ENCODE results near the gene PPARG. TPM values are rescaled to one million over a fixed set of nuclear protein-coding genes. Genes with fewer than 3 reads are reported as not detected.
"Not testable (repeated sequence)": the region's sequence is repeated elsewhere in the genome, so short reads cannot be mapped to it uniquely, and the experiment has no call there.

Gene PPARG
- total RNA-seq, 1 experiment from 2014 or later: not detected

GRCh38 chr3:12372741-12373280 lies 83.9 kb downstream of the PPARG start:
- Histone ChIP-seq H3K27me3 (ENCODE audit: low read length) (no peaks in the 10 kb centered on the region), H2AFZ (ENCODE audit: low read length) (no peak overlapping the region), H4K20me1 (ENCODE audit: insufficient read depth, low read depth, low read length) (no peaks in the 10 kb centered on the region), H3K9ac (ENCODE audit: low read length) (no peak overlapping the region), H3K27ac (ENCODE audit: low read length) (no peak overlapping the region), H3K36me3 (ENCODE audit: insufficient read depth, low read length) (no peaks in the 10 kb centered on the region), H3K4me3 (ENCODE audit: low read length) (no peak overlapping the region), H3K4me2 (ENCODE audit: low read depth, low read length, poor library complexity, severe bottlenecking) (no peak overlapping the region), H3K79me2 (ENCODE audit: low read length) (no peaks in the 10 kb centered on the region), H3K9me3 (ENCODE audit: low read length) (no peaks in the 10 kb centered on the region), H3K4me1 (ENCODE audit: low read length) (no peaks in the 10 kb centered on the region), H3K9me2 (replicated peaks; ENCODE audit: insufficient read depth, low read length) (no peaks in the 10 kb centered on the region)
- DNase-seq: no peak

- H3K9me2 ChIP-seq (replicated peaks; ENCODE audit: insufficient read depth, low read length): no peaks in the 10 kb centered on the region
- H4K20me1 ChIP-seq (ENCODE audit: insufficient read depth, low read depth, low read length): no peaks in the 10 kb centered on the region
- no peaks in the 10 kb centered on the region for H3K36me3 ChIP-seq (ENCODE audit: insufficient read depth, low read length)
- no peak overlapping the region for H2AFZ ChIP-seq (ENCODE audit: low read length)
- no peaks in the 10 kb centered on the region for H3K27me3 ChIP-seq (ENCODE audit: low read length)
- H3K4me3 ChIP-seq (ENCODE audit: low read length): no peak overlapping the region
- no peak overlapping the region for H3K4me2 ChIP-seq (ENCODE audit: low read depth, low read length, poor library complexity, severe bottlenecking)
- DNase-seq: no peak
- no peaks in the 10 kb centered on the region for H3K4me1 ChIP-seq (ENCODE audit: low read length)
- no peak overlapping the region for H3K27ac ChIP-seq (ENCODE audit: low read length)
- H3K79me2 ChIP-seq (ENCODE audit: low read length): no peaks in the 10 kb centered on the region
- H3K9me3 ChIP-seq (ENCODE audit: low read length): no peaks in the 10 kb centered on the region
- H3K9ac ChIP-seq (ENCODE audit: low read length): no peak overlapping the region
These were observed 86.7 kb downstream of the PPARG start for GRCh38 chr3:12375572-12375971.

- Histone ChIP-seq H3K79me2 (ENCODE audit: low read length) (no peaks in the 10 kb centered on the region), H3K4me1 (ENCODE audit: low read length) (no peaks in the 10 kb centered on the region), H4K20me1 (ENCODE audit: insufficient read depth, low read depth, low read length) (no peaks in the 10 kb centered on the region), H3K4me3 (ENCODE audit: low read length) (no peak overlapping the region), H3K9me2 (replicated peaks; ENCODE audit: insufficient read depth, low read length) (no peaks in the 10 kb centered on the region), H3K9ac (ENCODE audit: low read length) (no peak overlapping the region), H3K9me3 (ENCODE audit: low read length) (no peaks in the 10 kb centered on the region), H3K27me3 (ENCODE audit: low read length) (no peaks in the 10 kb centered on the region), H3K4me2 (ENCODE audit: low read depth, low read length, poor library complexity, severe bottlenecking) (no peak overlapping the region), H2AFZ (ENCODE audit: low read length) (no peak overlapping the region), H3K27ac (ENCODE audit: low read length) (no peak overlapping the region), H3K36me3 (ENCODE audit: insufficient read depth, low read length) (no peaks in the 10 kb centered on the region)
- DNase-seq: no peak
These were observed 91.0 kb downstream of the PPARG start for GRCh38 chr3:12379640-12380429.

GRCh38 chr3:12380461-12380860 lies 91.6 kb downstream of the PPARG start:
- Histone ChIP-seq H3K9me3 (ENCODE audit: low read length) (no peaks in the 10 kb centered on the region), H4K20me1 (ENCODE audit: insufficient read depth, low read depth, low read length) (no peaks in the 10 kb centered on the region), H3K79me2 (ENCODE audit: low read length) (no peaks in the 10 kb centered on the region), H3K4me2 (ENCODE audit: low read depth, low read length, poor library complexity, severe bottlenecking) (no peak overlapping the region), H3K4me3 (ENCODE audit: low read length) (no peak overlapping the region), H3K36me3 (ENCODE audit: insufficient read depth, low read length) (no peaks in the 10 kb centered on the region), H3K4me1 (ENCODE audit: low read length) (no peaks in the 10 kb centered on the region), H3K9me2 (replicated peaks; ENCODE audit: insufficient read depth, low read length) (no peaks in the 10 kb centered on the region), H2AFZ (ENCODE audit: low read length) (no peak overlapping the region), H3K9ac (ENCODE audit: low read length) (no peak overlapping the region), H3K27ac (ENCODE audit: low read length) (no peak overlapping the region), H3K27me3 (ENCODE audit: low read length) (no peaks in the 10 kb centered on the region)
- DNase-seq: no peak

- no peaks in the 10 kb centered on the region for H3K27me3 ChIP-seq (ENCODE audit: low read length)
These were observed 92.3 kb downstream of the PPARG start for GRCh38 chr3:12381199-12381598.

GRCh38 chr3:12383218-12383617 lies 94.3 kb downstream of the PPARG start:
- Histone ChIP-seq H3K36me3 (ENCODE audit: insufficient read depth, low read length) (no peaks in the 10 kb centered on the region), H3K79me2 (ENCODE audit: low read length) (no peaks in the 10 kb centered on the region), H3K9ac (ENCODE audit: low read length) (no peak overlapping the region), H3K9me3 (ENCODE audit: low read length) (no peaks in the 10 kb centered on the region), H2AFZ (ENCODE audit: low read length) (no peak overlapping the region), H3K4me3 (ENCODE audit: low read length) (no peak overlapping the region), H3K9me2 (replicated peaks; ENCODE audit: insufficient read depth, low read length) (no peaks in the 10 kb centered on the region), H3K27me3 (ENCODE audit: low read length) (no peaks in the 10 kb centered on the region), H4K20me1 (ENCODE audit: insufficient read depth, low read depth, low read length) (no peaks in the 10 kb centered on the region), H3K4me2 (ENCODE audit: low read depth, low read length, poor library complexity, severe bottlenecking) (no peak overlapping the region), H3K4me1 (ENCODE audit: low read length) (no peaks in the 10 kb centered on the region), H3K27ac (ENCODE audit: low read length) (no peak overlapping the region)
- no peak for DNase-seq

More at GRCh38 chr3:12381199-12381598, 92.3 kb downstream of the PPARG start:
- no peaks in the 10 kb centered on the region for H3K9me2 ChIP-seq (replicated peaks; ENCODE audit: insufficient read depth, low read length)
- no peaks in the 10 kb centered on the region for H3K4me1 ChIP-seq (ENCODE audit: low read length)
- H3K4me2 ChIP-seq (ENCODE audit: low read depth, low read length, poor library complexity, severe bottlenecking): no peak overlapping the region
- H3K9me3 ChIP-seq (ENCODE audit: low read length): no peaks in the 10 kb centered on the region
- no peaks in the 10 kb centered on the region for H3K79me2 ChIP-seq (ENCODE audit: low read length)
- H2AFZ ChIP-seq (ENCODE audit: low read length): no peak overlapping the region
- H3K27ac ChIP-seq (ENCODE audit: low read length): no peak overlapping the region
- no peak overlapping the region for H3K4me3 ChIP-seq (ENCODE audit: low read length)
- DNase-seq: no peak
- no peaks in the 10 kb centered on the region for H3K36me3 ChIP-seq (ENCODE audit: insufficient read depth, low read length)
- H3K9ac ChIP-seq (ENCODE audit: low read length): no peak overlapping the region
- H4K20me1 ChIP-seq (ENCODE audit: insufficient read depth, low read depth, low read length): no peaks in the 10 kb centered on the region

GRCh38 chr3:12384451-12385233 lies 95.8 kb downstream of the PPARG start:
- DNase-seq: no peak
- Histone ChIP-seq H4K20me1 (ENCODE audit: insufficient read depth, low read depth, low read length) (no peaks in the 10 kb centered on the region), H3K9me2 (replicated peaks; ENCODE audit: insufficient read depth, low read length) (no peaks in the 10 kb centered on the region)

GRCh38 chr3:12386514-12387291 lies 97.8 kb downstream of the PPARG start:
- not testable (repeated sequence) for H3K36me3 ChIP-seq (ENCODE audit: insufficient read depth, low read length)

More at GRCh38 chr3:12384451-12385233, 95.8 kb downstream of the PPARG start:
- no peaks in the 10 kb centered on the region for H3K4me1 ChIP-seq (ENCODE audit: low read length)
- H3K4me3 ChIP-seq (ENCODE audit: low read length): no peak overlapping the region
- H3K27ac ChIP-seq (ENCODE audit: low read length): no peak overlapping the region
- H3K79me2 ChIP-seq (ENCODE audit: low read length): no peaks in the 10 kb centered on the region
- H3K36me3 ChIP-seq (ENCODE audit: insufficient read depth, low read length): no peaks in the 10 kb centered on the region
- H3K9me3 ChIP-seq (ENCODE audit: low read length): no peaks in the 10 kb centered on the region
- H3K4me2 ChIP-seq (ENCODE audit: low read depth, low read length, poor library complexity, severe bottlenecking): no peak overlapping the region
- H3K9ac ChIP-seq (ENCODE audit: low read length): no peak overlapping the region
- H3K27me3 ChIP-seq (ENCODE audit: low read length): no peaks in the 10 kb centered on the region
- no peak overlapping the region for H2AFZ ChIP-seq (ENCODE audit: low read length)

More at GRCh38 chr3:12386514-12387291, 97.8 kb downstream of the PPARG start:
- not testable (repeated sequence) for H3K4me3 ChIP-seq (ENCODE audit: low read length); H3K9me2 ChIP-seq (replicated peaks; ENCODE audit: insufficient read depth, low read length); H2AFZ ChIP-seq (ENCODE audit: low read length); H3K4me1 ChIP-seq (ENCODE audit: low read length); DNase-seq; H3K27ac ChIP-seq (ENCODE audit: low read length); H3K79me2 ChIP-seq (ENCODE audit: low read length); H3K9ac ChIP-seq (ENCODE audit: low read length); H3K9me3 ChIP-seq (ENCODE audit: low read length); H4K20me1 ChIP-seq (ENCODE audit: insufficient read depth, low read depth, low read length); H3K27me3 ChIP-seq (ENCODE audit: low read length); H3K4me2 ChIP-seq (ENCODE audit: low read depth, low read length, poor library complexity, severe bottlenecking)
